Heart right ventricle (tissue), 16 donors: Measurements from ENCODE around the gene UPK1A. TPM values are rescaled to one million over a fixed set of nuclear protein-coding genes. Genes with fewer than 3 reads are reported as not detected.

Source experiments
- ATAC-seq, 8 donors: fragments of 200-7000 bp; cut with Tn5 transposase; one replicate each; pipeline ENCODE4 v1.9.1; 2020; ENCODE audit warnings: mild to moderate bottlenecking in 8 of 8, moderate library complexity in 8 of 8, moderate number of reproducible peaks in 1 of 8
- DNase-seq, 2 donors: peaks; one replicate each; pipeline ENCODE4 v3.0.0-alpha.2; 2020
- H3K27ac ChIP-seq, 10 donors: fragments of 200-600 bp; sonication (generic) in 2 of 10; one replicate each; pipeline versions ENCODE4 v1.5.0 to v1.8.0; 2020 to 2022; ENCODE audit warnings: mild to moderate bottlenecking in 3 of 10
- H3K27me3 ChIP-seq, 7 donors: fragments of 200-600 bp; one replicate each; pipeline ENCODE4 v1.8.0; 2021 to 2022; ENCODE audit warnings: mild to moderate bottlenecking in 2 of 7
- H3K36me3 ChIP-seq, 9 donors: fragments of 200-600 bp; sonication (generic) in 1 of 9; one replicate each; pipeline versions ENCODE4 v1.5.0 to v1.8.0; 2020 to 2022; ENCODE audit warnings: mild to moderate bottlenecking in 2 of 9
- H3K4me1 ChIP-seq, 9 donors: fragments of 200-600 bp; sonication (generic) in 1 of 9; one replicate each; pipeline versions ENCODE4 v1.5.0 to v1.8.0; 2020 to 2022; ENCODE audit warnings: mild to moderate bottlenecking in 4 of 9
- H3K4me3 ChIP-seq, 10 donors: fragments of 200-600 bp; sonication (generic) in 2 of 10; one replicate each; pipeline versions ENCODE4 v1.5.0 to v1.8.0; 2020 to 2022; ENCODE audit warnings: mild to moderate bottlenecking in 7 of 10, moderate library complexity in 2 of 10
- H3K9me3 ChIP-seq, 11 donors: fragments of 200-600 bp in 10 of 11; sonication (generic) in 2 of 11; one replicate each; pipeline versions ENCODE4 v1.5.0 to v1.8.0; 2013 to 2022; ENCODE audit warnings: mild to moderate bottlenecking in 2 of 11, control low read depth in 1 of 11, moderate library complexity in 1 of 11
- WGBS, 2 donors: extraction: QIAGEN DNeasy Blood & Tissue Kit; methylation state at CpG; one replicate each; pipeline ENCODE4 v1.1.7; 2013; ENCODE audit warnings: inconsistent platforms in 1 of 2; 5-methylcytosine and 5-hydroxymethylcytosine counted together
- intact Hi-C, 10 donors: fragments of 100-400 bp; cut with DNase I; formaldehyde crosslinking; loops; one replicate each; pipeline versions ENCODE4 v1.11.1 to v1.14.2; 2022
- polyA plus RNA-seq, 2 donors: library from polyadenylated mRNA; stranded (reverse); fragments of 200-250 nt; gene quantifications; one replicate each; pipeline ENCODE4 v1.2.3, GENCODE V29; 2013
- total RNA-seq, 10 donors: library from RNA; stranded (reverse); fragmentation: NEBNext Ultra II Directional in 3 of 10; extraction: Animal tissue kit (Norgen Biotek cat#: 25700) in 3 of 10; gene quantifications; one replicate each; pipeline versions ENCODE4 v1.2.1 to v1.2.4, GENCODE V29; 2021 to 2023
- TF ChIP-seq, protein P1 (sequence below), 9 donors: fragments of 200-600 bp; sonication (generic) in 2 of 9; IDR thresholded peaks; one replicate each; pipeline versions ENCODE4 v1.5.0 to v1.8.0; 2021 to 2022; ENCODE audit warnings: antibody characterized with exemption in 9 of 9, mild to moderate bottlenecking in 5 of 9, moderate library complexity in 1 of 9
- donor health status: Arrhythmogenic right ventricular cardiomyopathy.
- donor health status: ischemic (EF 13 %, LVEDD 7.1; RV severe dilation, severe dysfunction).
- donor health status: healthy with polysubstance abuse.
- donor health status: DM: no; HTN: yes; CAD: no.
- donor health status: DM: no; HTN: no; CAD: no.
- donor health status: ischemic (EF 25% LVEDD 6.9; RV normal size, moderate dysfunction).
- donor health status: ischemic (EF 25% LVEDD 5.7; RV mildly dilated, moderate dysfunction).
- donor health status: healthy.
- donor health status: DM: yes; HTN: yes; CAD: no.
- donor health status: Ischemic cardiomyopathy.
- donor health status: ischemic (EF 35%, LVEDD 5.7; RV mildly dilated, moderate dysfunction).
- donor health status: nonischemic (EF 11% LVEDD 7.7; RV severe dilation, severe dysfunction).
- donor health status: DM: yes; HTN: yes; CAD: no.
- donor health status: PGD.
- donor health status: ischemic (EF 29% LVEDD 5.4; RV normal size, mild dysfunction).
- donor health status: nonischemic (EF 23%, LVEDD 6.1; RV moderate dilation, normal function).

UPK1A gene
- total and polyA plus RNA-seq, 12 donors = 0.03 to 0.38 TPM; not detected in 10

DNA sequence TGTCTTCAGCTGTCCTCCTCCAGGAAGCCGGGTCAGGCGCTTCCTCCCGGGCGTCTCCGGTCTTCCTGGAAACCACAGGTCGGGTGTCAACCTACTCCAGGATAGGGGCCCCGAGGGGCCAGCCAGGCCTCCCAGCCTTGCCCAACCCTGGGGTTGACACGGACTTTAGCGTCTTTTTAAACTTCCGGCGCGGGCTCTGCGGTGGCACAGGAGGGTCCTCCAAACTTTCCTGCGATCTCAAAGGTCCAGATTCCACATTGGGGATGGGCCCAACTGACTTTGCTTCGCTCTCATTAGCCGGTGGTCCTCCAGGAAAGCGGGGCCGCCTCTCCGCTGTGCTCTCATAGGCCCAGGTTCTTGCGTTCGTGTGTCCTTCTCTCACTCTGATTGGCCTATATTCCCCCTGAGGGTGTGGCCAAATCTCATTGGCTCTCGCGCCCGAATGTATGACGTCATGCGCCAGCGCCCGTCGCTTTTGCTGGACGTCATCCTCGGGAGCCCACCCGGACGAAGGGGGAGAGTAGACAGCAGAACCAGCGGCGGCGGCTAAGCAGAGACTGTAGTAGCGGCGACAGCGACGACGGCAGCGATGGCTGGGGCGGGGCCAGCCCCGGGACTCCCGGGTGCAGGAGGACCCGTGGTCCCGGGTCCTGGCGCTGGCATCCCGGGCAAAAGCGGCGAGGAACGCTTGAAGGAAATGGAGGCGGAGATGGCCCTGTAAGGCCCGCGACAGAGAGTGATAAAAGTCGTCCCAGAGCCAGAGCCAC is 37.6 kb upstream of the UPK1A start, which contains the start of gene RBM42:
Gene RBM42 (plus strand): TSS at position 472 of the 767 bp plus-strand sequence. CDS start 118 bp downstream, at position 590.
- WGBS, 2 donors = 0% methylated on average over 56 of the region's 56 CpGs
- peak; percentile 99 to 100 (median 100) for ATAC-seq
- H3K27me3 ChIP-seq = no peaks in the 10 kb centered on the region
- peaks cover 3 to 24% (median 19%) of the 10 kb centered on the region in 9 donors for H3K4me1 ChIP-seq
- peaks cover 0 to 39% (median 24%) of the 10 kb centered on the region in 9 donors for H3K36me3 ChIP-seq
- H3K9me3 ChIP-seq = no peaks in the 10 kb centered on the region
- intact Hi-C loops = no loop called here
- H3K4me3 ChIP-seq = peak within 1 kb of the TSS; percentile 76 to 99 (median 92)
- peak within 1 kb of the TSS; percentile 53 to 97 (median 93) for H3K27ac ChIP-seq
- peak; percentile 94 to 98 for DNase-seq
- TF ChIP-seq, protein P1, sequence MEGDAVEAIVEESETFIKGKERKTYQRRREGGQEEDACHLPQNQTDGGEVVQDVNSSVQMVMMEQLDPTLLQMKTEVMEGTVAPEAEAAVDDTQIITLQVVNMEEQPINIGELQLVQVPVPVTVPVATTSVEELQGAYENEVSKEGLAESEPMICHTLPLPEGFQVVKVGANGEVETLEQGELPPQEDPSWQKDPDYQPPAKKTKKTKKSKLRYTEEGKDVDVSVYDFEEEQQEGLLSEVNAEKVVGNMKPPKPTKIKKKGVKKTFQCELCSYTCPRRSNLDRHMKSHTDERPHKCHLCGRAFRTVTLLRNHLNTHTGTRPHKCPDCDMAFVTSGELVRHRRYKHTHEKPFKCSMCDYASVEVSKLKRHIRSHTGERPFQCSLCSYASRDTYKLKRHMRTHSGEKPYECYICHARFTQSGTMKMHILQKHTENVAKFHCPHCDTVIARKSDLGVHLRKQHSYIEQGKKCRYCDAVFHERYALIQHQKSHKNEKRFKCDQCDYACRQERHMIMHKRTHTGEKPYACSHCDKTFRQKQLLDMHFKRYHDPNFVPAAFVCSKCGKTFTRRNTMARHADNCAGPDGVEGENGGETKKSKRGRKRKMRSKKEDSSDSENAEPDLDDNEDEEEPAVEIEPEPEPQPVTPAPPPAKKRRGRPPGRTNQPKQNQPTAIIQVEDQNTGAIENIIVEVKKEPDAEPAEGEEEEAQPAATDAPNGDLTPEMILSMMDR (IDR thresholded peaks at IDR 0.05) = no peak

DNA sequence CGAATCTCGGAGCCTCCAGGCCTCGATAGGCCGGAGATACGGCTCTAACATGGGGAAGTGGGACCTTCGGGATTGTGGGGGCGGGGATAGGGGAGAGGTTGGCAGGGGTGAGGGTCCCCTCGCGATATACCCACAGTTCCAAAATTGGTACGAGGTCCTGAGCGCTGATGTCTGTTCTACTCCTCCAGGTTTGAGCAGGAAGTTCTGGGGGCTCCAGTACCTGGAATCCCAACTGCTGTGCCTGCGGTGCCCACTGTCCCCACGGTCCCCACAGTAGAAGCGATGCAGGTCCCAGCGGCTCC is 37.0 kb upstream of the UPK1A start:
- peaks cover 3 to 24% (median 19%) of the 10 kb centered on the region in 9 donors for H3K4me1 ChIP-seq
- H3K27ac ChIP-seq = peak overlapping the region; percentile 3 to 97 (median 92)
- peak in 2 of 8 donors; percentile 1 to 2 for ATAC-seq
- DNase-seq = no peak
- H3K27me3 ChIP-seq = no peaks in the 10 kb centered on the region
- H3K4me3 ChIP-seq = peak overlapping the region; percentile 76 to 99 (median 92)
- WGBS, 2 donors = 4 to 5% methylated on average over 15 of the region's 15 CpGs
- H3K36me3 ChIP-seq = peaks cover 5 to 44% (median 28%) of the 10 kb centered on the region in 9 donors
- H3K9me3 ChIP-seq = no peaks in the 10 kb centered on the region
- intact Hi-C loops = no loop called here
- TF ChIP-seq, protein P1 (IDR thresholded peaks at IDR 0.05) = no peak

DNA sequence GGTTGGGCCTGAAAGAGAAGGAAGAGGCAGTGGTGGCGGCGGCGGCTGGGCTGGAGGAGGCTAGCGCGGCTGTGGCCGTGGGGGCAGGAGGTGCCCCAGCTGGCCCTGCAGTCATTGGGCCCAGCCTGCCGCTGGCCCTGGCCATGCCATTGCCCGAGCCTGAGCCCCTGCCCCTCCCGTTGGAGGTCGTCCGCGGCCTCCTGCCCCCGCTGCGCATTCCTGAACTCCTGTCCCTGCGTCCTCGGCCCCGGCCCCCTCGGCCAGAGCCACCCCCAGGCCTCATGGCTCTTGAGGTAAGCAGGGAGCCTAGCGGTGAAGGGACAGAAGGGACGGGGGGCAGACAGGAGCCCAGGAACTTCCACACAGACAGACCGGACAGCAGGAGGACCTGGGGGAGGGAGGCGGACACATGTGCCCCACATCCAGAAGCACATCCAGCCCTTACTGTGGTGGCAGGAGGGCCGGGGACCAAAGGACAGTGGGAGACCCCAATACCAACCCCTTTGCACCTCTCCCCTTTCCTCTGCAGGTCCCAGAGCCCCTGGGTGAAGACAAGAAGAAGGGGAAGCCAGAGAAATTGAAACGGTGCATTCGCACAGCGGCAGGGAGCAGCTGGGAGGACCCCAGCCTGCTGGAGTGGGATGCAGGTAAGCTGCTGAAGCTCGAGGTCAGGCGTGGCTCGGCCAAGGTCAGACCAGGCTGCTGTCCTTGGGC is 32.4 kb upstream of the UPK1A start:
- H3K27me3 ChIP-seq = no peaks in the 10 kb centered on the region
- H3K27ac ChIP-seq = no peak overlapping the region
- 93 to 94% methylated on average over 29 of the region's 29 CpGs for WGBS, 2 donors
- no peaks in the 10 kb centered on the region for H3K9me3 ChIP-seq
- intact Hi-C loops = no loop called here
- no peak overlapping the region for H3K4me3 ChIP-seq
- ATAC-seq (no peak), DNase-seq (no peak)
- H3K4me1 ChIP-seq = peaks cover 3 to 16% (median 12%) of the 10 kb centered on the region in 9 donors
- TF ChIP-seq, protein P1 (IDR thresholded peaks at IDR 0.05) = no peak
- H3K36me3 ChIP-seq = peaks cover 8 to 86% (median 68%) of the 10 kb centered on the region in 9 donors

DNA sequence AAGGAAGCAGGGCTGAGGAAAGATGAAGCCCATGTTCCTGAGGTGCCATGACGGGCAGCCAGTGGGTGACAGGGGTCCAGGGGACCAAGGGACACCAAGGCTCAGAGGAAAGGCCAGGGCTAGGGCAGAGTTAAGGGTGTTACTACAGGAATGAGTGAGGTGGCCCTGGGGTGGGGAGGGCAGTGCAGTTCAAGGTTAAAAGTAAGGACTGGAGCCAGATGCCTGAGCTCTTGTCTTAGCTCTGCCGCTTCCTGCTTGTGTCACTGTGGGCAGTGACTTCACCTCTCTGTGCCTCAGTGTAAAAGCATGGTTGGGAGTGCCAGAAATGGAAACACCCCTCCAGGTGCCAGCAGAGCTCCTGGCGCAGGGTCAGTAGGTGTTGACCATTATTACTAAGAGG is 29.7 kb upstream of the UPK1A start:
- TF ChIP-seq, protein P1 (IDR thresholded peaks at IDR 0.05) = no peak
- Histone ChIP-seq H3K9me3 (no peaks in the 10 kb centered on the region), H3K27me3 (no peaks in the 10 kb centered on the region), H3K27ac (no peak overlapping the region), H3K36me3 (peaks cover 8 to 69% (median 54%) of the 10 kb centered on the region in 9 donors), H3K4me3 (no peak overlapping the region), H3K4me1 (peaks cover 0 to 6% (median 0%) of the 10 kb centered on the region in 9 donors)
- ATAC-seq (no peak), DNase-seq (no peak)
- intact Hi-C loops = no loop called here
- 64 to 92% methylated on average over 3 of the region's 3 CpGs for WGBS, 2 donors
